GM19467 (cell line): ENCODE results near the gene TRIM40.
"Not testable (repeated sequence)": the region's sequence is repeated elsewhere in the genome, so short reads cannot be mapped to it uniquely, and the experiment has no call there.

Experiments
- ATAC-seq: cut with Tn5 transposase; IDR thresholded peaks from one replicate; pipeline ENCODE4 v1.9.1; 2021; ENCODE audit warnings: mild to moderate bottlenecking, moderate library complexity; ENCODE audit not compliant: unreplicated experiment

TRIM40 gene

GRCh38 chr6:30113003-30113759, 22.8 kb upstream of the TRIM40 start, which contains the start of gene TRIM31:
Gene TRIM31 (minus strand): TSS chr6:30113090. CDS start chr6:30112805, 285 bp downstream.
- ATAC-seq, result no peak

GRCh38 chr6:30113841-30114240, 22.1 kb upstream of the TRIM40 start:
- ATAC-seq, result no peak

- no peak for ATAC-seq
These were observed 19.2 kb upstream of the TRIM40 start for GRCh38 chr6:30116724-30117123.

DNA sequence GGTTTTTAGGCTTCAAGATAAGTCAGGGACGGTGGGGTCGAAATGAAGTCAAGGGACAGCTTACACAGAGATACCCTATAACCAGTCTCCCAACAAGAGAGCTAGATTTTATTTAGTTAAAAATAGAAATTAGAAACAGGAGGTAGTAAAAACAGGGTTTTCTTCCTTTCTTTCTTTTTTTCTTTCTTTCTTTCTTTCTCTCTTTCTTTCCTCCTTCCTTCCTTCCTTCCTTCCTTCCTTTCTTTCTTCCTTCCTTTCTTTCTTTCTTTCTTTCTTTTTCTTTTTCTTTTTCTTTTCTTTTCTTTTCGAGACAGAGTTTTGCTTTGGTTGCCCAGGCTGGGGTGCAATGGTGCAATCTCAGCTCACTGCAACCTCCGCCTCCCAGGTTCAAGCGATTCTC, 17.2 kb upstream of the TRIM40 start:
- not testable (repeated sequence) for ATAC-seq

- no peak for ATAC-seq
These were observed 14.2 kb upstream of the TRIM40 start for GRCh38 chr6:30121446-30122366.

- no peak for ATAC-seq
These were observed 13.4 kb upstream of the TRIM40 start for GRCh38 chr6:30122515-30122914.

GRCh38 chr6:30127238-30128093, 8.5 kb upstream of the TRIM40 start:
- ATAC-seq, result no peak

DNA sequence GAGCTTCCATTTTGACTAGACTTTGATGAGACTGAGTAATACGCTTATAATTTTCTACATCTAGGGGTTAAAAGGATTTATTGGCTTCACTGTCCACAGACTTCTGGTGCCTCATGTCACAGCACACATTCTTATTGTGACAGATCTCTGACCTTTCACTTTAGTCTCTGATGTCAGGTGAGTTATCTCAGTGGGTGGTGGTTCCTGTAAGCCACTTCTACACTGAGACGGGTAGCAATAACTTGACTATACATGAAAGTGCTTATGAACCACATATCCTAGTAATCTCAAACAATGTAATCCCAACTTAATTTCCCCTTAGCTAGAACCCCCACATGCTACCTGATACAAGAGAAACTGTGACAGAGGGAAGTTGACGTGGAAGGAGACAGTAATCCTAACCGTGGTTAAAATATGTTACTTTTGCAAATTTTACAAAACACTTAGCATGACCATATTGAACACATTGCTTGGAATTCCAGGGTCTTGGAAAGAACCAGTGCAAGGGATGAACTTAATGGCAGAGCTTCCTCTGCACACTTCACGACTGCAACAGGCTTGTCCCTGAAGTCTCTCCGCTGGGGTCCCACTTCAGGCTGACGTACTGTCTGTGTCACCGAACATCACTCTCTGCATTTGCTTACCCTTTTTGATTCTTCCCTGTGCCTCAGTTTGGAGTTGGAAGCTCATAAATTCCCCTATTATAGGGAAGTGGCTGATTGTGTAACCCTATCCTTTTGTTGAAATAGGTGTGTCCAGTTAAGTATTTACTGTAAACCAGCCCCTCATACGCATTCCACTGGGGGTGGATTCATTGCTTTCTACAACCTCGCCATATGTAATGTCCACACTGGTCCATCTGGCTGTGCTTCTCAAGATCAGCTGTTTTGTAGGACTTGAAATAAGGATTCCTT, 6.4 kb upstream of the TRIM40 start:
- ATAC-seq, result no peak

DNA sequence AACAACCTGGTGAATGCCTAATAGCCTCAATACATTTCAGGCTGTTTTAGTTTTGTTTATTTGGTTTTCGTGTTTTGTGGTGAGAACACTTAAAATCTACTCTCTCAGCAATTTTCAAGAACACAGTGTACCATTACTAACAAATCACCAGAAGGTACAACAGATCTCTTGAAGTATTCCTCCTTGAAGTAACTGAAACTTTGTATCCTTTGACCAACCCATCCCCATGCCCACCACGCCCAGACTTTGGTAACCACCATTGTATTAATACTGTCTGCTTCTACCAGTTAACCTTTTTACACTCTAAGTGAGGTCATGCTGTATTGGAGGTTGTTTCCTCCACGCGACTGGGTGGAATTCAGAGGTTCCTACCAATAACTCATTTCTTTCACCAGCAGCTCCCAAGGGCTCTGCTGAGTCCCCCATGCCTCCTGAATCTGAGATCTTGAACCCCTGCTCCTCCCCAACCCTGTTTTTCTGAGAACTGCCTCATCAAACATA, 5.7 kb upstream of the TRIM40 start:
- ATAC-seq, result no peak

DNA sequence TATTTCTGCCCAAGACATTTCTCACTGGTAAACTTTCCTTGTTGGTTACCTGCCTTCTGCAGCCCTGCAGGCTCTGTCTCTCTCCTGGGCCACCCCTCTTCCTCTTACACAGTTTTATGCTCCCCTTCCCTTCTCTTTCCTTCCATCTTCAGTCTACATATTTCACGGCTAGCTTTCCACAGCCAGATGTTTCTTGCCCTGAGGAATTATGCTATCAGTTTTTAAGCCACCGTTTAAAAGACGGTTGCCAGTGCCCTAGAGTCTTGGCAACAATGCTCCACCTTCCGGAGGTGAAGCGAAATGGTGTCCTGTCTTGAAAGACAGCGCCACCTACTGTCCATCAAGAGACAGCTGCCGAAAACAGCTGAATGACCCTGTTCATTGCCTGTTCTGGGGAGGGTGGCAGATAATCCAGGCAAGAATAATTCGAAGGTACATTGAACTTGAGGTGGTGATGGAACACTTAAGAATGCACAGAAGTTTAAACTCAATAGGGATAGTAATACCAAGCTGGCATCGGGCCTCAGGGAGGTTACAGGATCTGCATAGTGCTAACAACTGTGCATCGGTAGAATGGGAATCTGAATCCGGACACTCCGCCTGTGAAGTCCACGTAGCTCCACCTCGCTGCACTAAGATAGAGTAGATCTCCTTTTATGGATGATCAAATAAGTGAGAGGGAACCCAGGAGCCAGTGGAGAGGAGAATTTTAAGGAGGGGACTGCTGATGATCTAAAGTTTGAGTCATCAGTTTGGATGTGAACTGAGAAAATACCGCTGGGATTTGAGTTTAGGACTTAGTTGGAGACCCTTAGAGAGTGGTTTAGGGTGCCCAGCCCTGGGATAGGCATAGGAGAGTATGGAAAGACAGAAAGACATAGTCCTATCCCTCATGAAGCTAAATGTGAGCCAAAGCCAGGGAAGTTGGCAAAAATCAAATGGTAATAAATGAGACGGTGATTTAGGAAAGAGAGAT, 4.8 kb upstream of the TRIM40 start:
- ATAC-seq, result no peak

GRCh38 chr6:30131947-30132497, 3.9 kb upstream of the TRIM40 start:
- ATAC-seq, result no peak

- no peak for ATAC-seq
These were observed 793 bp upstream of the TRIM40 start for GRCh38 chr6:30135147-30135546.

- no peak for ATAC-seq
These were observed 788 bp downstream of the TRIM40 start for GRCh38 chr6:30136570-30137286.

DNA sequence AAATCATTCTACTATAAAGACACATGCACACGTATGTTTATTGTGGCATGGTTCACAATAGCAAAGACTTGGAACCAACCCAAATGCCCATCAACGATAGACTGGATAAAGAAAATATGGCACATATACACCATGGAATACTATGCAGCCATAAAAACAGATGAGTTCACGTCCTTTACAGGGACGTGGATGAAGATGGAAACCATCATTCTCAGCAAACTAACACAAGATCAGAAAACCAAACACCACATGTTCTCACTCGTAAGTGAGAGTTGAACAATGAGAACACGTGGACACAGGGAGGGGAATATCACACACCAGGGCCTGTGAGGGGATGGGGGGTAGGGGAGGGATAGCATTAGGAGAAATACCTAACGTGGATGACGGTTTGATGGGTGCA, 4.3 kb downstream of the TRIM40 start:
- not testable (repeated sequence) for ATAC-seq

GRCh38 chr6:30142665-30143064, 6.7 kb downstream of the TRIM40 start:
- ATAC-seq, result no peak

GRCh38 chr6:30143780-30144179, 7.8 kb downstream of the TRIM40 start:
- ATAC-seq, result no peak

DNA sequence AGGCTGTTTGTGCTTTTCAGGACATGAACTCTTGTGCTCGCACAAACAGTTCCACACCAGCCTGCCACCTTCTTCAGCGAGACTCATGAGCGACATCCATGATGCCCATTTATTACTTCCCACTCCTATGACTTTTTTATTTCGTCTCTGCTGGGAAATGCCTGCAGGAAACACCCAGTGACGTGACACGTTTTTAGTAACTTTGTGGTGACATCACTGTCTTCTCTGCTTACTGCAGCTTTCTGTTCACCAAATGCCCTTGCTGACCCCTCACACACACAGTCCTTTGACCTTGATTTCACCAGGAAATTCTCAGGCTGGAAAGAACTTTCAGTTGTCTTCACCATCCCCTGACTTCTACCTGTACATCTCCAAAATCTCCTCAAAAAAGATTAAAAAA, 8.9 kb downstream of the TRIM40 start:
- no peak for ATAC-seq

DNA sequence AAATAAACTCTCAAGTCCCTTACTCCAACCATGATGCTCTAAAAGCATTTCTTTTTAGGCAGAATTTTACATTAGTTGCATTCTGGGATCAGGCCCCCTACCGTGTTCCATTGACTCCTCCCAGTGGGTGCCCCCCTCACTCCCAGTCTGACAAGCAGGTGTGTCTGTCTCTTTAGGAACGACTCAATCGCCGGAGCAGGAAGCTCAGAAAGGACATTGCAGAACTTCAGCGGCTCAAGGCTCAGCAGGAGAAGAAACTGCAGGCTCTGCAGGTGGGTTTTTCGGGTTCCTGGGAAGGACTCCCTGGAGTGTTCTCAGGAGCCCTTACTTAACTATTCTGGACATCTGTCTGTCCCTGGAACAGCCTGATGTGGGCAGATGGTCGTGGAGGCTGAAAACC, 9.9 kb downstream of the TRIM40 start:
- ATAC-seq, result no peak
